RWPE1 (cell line): ENCODE results near the gene OMG.

Experiments used
- CTCF ChIA-PET: fragments of 350-600 bp; sonication (Branson Sonifier 250); formaldehyde crosslinking; extraction: SDS; loops from one replicate; lab custom pipeline; 2021; lab: Yijun Ruan, JAX
- POLR2A ChIA-PET: fragments of 400-600 bp; formaldehyde crosslinking; extraction: SDS; loops from one replicate; lab custom pipeline; 2020; ENCODE audit warnings: antibody characterized with exemption; ENCODE audit not compliant: low non-redundant PET; lab: Yijun Ruan, JAX
- DNase-seq: peaks from one replicate; pipeline ENCODE4 v3.0.0; 2012; ENCODE audit warnings: low spot score
- H3K27ac ChIP-seq: fragments of 450-650 bp; 2 replicates; pipeline ENCODE4 v1.5.1; 2017
- TF ChIP-seq, protein P1 (sequence below): fragments of 450-650 bp; conservative IDR thresholded peaks from 2 replicates; pipeline ENCODE4 v1.5.1; 2017; ENCODE audit warnings: low read depth, mild to moderate bottlenecking

OMG gene

GRCh38 chr17:31283841-31284240 lies 13.2 kb downstream of the OMG start:
- TF ChIP-seq, protein P1, sequence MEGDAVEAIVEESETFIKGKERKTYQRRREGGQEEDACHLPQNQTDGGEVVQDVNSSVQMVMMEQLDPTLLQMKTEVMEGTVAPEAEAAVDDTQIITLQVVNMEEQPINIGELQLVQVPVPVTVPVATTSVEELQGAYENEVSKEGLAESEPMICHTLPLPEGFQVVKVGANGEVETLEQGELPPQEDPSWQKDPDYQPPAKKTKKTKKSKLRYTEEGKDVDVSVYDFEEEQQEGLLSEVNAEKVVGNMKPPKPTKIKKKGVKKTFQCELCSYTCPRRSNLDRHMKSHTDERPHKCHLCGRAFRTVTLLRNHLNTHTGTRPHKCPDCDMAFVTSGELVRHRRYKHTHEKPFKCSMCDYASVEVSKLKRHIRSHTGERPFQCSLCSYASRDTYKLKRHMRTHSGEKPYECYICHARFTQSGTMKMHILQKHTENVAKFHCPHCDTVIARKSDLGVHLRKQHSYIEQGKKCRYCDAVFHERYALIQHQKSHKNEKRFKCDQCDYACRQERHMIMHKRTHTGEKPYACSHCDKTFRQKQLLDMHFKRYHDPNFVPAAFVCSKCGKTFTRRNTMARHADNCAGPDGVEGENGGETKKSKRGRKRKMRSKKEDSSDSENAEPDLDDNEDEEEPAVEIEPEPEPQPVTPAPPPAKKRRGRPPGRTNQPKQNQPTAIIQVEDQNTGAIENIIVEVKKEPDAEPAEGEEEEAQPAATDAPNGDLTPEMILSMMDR, result no peak
- H3K27ac ChIP-seq, result no peak overlapping the region
- no peak for DNase-seq
- CTCF ChIA-PET, result interaction anchor here (1.0 kb wide), 1 partner anchor 32 kb away, joined by 3 read pairs; no protein-coding TSS in a partner anchor
- POLR2A ChIA-PET, result no interaction called here

DNA sequence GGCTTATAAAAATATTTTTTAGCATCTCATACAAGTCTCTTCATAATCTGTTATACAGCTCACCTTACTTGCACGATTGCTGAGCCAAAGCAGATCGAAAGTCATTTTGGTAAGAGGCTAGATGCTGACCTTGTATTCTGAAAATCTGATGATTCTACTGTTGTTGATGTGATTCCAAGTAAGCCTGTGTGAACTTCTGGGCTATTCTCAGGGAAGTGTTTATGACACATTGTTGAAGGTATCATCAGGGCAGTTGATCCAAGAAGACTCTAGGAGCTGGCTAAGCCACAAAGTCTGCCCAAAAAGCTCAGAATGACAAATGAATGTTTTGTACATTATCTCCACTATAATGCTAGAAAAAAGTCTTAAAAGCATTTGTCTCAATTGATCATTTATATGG lies 16.0 kb downstream of the OMG start:
- TF ChIP-seq, protein P1, result no peak
- ChIA-PET POLR2A (no interaction called here), CTCF (no interaction called here)
- H3K27ac ChIP-seq, result no peak overlapping the region
- DNase-seq, result no peak

GRCh38 chr17:31279401-31279800 lies 17.6 kb downstream of the OMG start:
- POLR2A ChIA-PET, result no interaction called here
- TF ChIP-seq, protein P1, result no peak
- CTCF ChIA-PET, result interaction anchor here (0.7 kb wide), 1 partner anchor 18 kb away, joined by 3 read pairs; no protein-coding TSS in a partner anchor
- no peak for DNase-seq
- H3K27ac ChIP-seq, result no peak overlapping the region

GRCh38 chr17:31275116-31275515 lies 21.9 kb downstream of the OMG start:
- no peak overlapping the region for H3K27ac ChIP-seq

DNA sequence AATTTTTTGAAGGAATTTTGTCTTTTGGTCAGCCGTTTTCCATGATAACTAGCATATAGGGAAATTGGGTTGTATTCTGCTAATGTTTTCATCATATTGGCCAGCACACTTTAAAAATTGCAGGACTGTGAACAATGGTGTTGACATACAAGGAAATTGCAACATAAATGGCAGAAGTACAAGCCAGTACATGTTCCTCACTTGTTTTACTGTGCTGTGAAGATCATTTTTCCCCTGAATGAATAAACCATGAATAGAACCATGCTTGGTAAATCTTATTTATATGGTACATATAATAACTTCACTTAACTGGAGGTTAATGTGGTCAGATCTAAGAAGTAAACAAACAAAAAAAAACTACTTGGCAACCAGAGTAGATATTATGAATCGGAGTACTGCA lies 22.8 kb downstream of the OMG start:
- peak; percentile 76 for DNase-seq
- ChIA-PET POLR2A (no interaction called here), CTCF (no interaction called here)
- no peak overlapping the region for H3K27ac ChIP-seq
- TF ChIP-seq, protein P1, result no peak

More at GRCh38 chr17:31275116-31275515, 21.9 kb downstream of the OMG start:
- ChIA-PET CTCF (no interaction called here), POLR2A (no interaction called here)
- DNase-seq, result no peak
- TF ChIP-seq, protein P1, result no peak

DNA sequence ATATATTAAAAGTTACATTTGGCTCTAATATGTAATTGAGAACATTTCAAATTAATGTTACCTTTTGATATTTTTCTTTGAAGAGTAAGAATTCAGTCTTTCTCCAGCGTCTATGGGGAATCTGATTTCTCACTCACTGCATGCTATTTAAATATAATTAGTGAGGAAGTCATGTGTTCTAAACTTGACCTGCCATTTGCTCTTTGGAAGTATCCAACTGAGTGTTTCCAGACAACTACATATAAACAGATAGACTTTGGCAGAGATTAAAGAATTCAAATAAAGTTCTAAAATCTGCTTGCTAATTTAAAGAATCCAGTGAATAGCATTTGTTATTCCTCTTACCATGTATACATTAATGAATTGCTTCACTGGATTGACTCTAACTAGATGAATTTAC lies 23.5 kb downstream of the OMG start:
- TF ChIP-seq, protein P1, result no peak
- no peak overlapping the region for H3K27ac ChIP-seq
- CTCF ChIA-PET, result no interaction called here
- no peak for DNase-seq
- POLR2A ChIA-PET, result no interaction called here

DNA sequence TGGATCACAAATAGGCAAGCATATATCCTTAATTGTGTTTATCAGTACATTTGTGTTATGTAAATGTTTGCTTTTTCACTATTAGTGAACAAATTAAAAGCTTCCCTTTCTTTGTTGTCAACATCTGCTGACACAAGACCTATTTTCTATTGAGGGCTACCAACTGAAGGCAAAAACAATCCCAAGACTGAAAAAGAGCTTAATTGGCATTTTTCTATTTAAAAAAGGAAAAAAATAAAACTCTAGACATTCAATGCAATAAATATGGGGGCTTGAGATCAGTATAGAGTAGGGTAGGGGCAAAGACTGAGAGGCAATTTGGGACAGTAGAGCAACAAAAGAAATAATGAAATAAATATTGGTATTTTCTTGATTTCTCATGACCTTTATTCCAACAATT lies 24.2 kb downstream of the OMG start:
- DNase-seq, result no peak
- ChIA-PET CTCF (no interaction called here), POLR2A (no interaction called here)
- TF ChIP-seq, protein P1, result no peak
- no peak overlapping the region for H3K27ac ChIP-seq
